Stimulated activated CD8-positive, alpha-beta memory T cell treated with anti-CD3 and anti-CD28 coated beads, Interleukin-7, amount 100 ng/mL, for 1 hour (primary cell): Measurements from ENCODE around the gene ZBTB38.

Experiments
- DNase-seq, 2 donors: peaks; one replicate each; pipeline ENCODE4 v3.0.0-alpha.2; 2020; ENCODE audit warnings: low read depth in 2 of 2

ZBTB38 gene

DNA sequence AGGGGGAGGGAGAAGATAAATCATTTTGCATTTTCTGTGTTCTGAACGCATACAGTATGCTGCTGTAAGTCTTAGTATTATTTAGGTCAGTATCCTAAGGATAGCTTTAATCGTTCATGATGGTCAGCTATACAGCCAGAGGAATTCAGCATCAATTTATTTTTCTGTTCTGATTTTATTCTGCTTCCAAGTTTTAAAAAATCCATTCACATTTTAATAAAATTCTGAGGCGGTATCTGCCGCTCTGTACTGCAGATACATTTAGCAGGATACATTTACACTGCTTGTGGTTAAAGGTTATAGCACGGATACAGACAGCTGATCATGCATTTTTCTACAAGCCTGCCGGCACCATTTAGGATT, 17.8 kb downstream of the ZBTB38 start:
- no peak for DNase-seq

DNA sequence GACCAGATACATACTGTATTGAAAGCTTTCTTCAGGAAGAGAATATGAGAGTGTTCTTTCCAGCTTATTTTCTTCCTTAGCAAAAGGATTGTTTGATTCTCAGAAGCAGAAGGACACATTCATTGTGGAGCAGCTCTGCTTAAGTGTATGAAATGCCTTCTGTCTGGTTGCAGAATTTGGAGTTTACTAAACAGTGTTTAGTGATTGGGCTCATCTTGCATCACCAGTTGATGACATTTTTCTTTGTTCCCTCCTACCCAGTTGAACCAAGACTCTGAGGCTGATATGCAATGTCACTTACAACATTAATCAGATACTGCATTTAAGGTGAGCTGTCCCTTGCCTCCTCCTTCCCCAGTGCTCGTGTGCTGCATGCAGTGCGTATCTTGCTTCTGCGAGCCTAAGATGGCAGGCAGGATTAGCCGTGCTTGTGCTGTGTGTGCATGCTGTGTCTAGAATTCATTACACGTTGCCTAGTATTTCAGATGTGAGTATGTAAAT, 18.4 kb downstream of the ZBTB38 start:
- no peak for DNase-seq

- DNase-seq, result no peak
These were observed 19.2 kb downstream of the ZBTB38 start for GRCh38 chr3:141387516-141387915.

- DNase-seq, result no peak
These were observed 20.1 kb downstream of the ZBTB38 start for GRCh38 chr3:141388395-141388794.

- no peak for DNase-seq
These were observed 20.7 kb downstream of the ZBTB38 start for GRCh38 chr3:141388823-141389621.

- no peak for DNase-seq
These were observed 21.4 kb downstream of the ZBTB38 start for GRCh38 chr3:141389703-141390102.

DNA sequence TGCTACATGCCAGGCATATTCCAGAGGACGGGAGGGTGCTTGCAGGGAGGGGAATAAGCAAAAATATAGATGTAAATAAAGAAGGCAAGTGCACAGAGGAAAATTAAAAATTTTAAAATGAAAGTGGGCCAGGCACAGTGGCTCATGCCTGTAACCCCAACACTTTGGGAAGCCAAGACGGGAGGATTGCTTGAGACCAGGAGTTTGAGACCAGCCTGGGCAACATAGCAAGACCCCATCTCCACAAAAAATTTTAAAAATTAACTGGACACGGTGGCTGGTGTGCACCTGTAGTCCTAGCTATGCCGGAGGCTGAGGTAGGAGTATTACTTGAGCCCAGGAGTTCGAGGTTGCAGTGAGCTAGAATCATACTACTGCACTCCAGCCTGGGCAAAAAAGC, 22.4 kb downstream of the ZBTB38 start:
- no peak for DNase-seq

- DNase-seq, result no peak
These were observed 23.1 kb downstream of the ZBTB38 start for GRCh38 chr3:141391298-141391990.

DNA sequence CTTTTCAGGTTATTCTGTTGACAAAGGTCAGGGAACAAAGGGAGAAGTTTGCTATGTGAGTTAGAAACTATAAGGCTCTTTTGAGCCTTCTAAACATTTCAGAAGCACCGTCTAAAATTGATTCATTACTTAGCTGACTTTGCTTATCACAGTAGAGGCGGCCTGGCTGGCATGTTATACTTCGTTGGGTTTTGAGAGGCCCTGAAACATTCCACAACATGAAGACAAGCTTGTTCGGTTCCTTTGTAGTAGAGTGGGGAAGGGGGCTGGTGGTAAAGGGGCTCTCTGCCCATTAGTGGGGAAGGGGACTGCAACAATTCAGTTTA, 23.6 kb downstream of the ZBTB38 start:
- no peak for DNase-seq

DNA sequence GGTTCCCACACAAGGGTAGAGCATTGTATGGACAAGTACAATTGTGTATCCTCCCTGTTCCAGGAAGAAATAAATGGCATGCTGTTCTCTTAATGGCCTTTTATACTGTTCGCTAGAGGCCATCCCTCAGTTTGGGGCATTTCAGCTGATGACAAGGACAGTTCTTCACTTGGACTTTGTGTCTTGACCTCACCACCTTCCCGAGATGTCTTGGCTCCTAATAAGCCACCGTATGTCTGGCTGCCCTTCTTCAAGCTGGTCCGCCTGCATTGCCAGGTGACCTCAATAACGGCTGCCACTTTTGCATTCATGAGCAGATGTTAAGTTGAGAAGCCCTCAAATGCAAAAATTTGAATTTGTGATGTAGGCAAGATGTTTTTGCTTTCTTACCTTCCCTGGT, 24.1 kb downstream of the ZBTB38 start:
- no peak for DNase-seq

- DNase-seq, result no peak
These were observed 24.8 kb downstream of the ZBTB38 start for GRCh38 chr3:141392897-141393734.

GRCh38 chr3:141393735-141394076, 25.4 kb downstream of the ZBTB38 start:
- no peak for DNase-seq

GRCh38 chr3:141394560-141394959, 26.3 kb downstream of the ZBTB38 start:
- no peak for DNase-seq

DNA sequence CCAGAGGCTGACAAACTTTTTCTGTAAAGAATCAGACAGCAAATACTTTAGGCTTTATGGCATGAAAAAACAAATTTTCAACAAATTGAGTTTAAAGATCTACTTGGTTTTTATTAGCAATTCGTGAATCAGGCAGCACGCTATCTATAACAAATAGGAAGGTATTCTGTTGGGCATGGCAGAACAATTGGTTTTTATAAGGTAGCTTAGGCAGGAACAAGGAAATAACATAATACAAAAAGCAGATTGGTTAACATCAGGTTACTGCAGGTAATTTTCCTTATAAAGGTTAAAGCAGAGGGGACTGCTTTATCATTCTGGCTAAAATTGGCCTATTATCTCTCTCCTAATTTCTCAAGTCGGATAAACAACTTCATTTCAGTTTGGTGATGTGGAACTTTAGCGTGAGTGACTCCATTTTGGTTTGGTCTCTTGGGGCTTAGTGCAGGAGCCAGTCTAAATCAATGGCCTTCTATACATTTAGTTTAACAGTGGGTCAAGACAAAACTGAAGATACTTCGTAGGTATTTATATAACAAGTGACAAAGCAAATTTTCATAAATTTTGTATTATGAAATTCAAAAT, 26.8 kb downstream of the ZBTB38 start:
- no peak for DNase-seq

DNA sequence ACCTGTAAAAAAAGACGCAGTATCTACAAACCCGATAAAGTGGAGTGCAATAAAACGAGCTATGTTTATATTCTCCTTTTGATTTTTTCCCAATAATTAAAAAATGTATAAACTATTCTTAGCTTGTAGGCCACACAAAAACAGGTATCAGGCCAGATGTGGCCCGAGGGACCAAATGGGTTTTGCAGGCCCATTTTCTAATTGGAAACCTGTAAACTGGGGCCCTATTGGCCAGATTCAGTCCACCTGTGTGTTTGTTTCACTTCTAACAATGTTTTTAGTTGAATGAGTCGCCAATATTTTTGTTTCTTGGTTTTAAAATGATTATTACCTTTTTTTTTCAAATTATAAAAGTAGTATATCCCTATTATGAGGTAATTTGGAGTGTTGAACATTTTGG, 29.7 kb downstream of the ZBTB38 start:
- no peak for DNase-seq

DNA sequence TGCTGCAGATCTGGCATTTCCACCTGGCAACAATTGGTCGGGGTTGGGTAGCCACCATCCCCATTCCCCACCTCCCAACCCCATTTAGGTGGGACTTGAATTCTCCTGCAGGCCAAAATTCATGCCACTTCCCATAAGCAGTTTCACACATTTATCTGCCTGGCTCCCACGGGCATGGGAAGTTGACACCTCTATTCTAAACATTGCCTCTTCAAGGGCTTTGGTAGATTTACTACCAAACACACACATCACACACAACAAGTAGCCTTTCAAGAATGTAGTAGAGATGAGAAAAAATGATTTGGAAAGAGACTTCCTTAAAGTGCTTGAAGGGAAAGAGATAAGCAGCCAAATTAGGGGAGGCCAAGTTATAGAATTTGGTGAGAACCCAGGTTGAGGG, 30.9 kb downstream of the ZBTB38 start:
- no peak for DNase-seq

- DNase-seq, result no peak
These were observed 32.0 kb downstream of the ZBTB38 start for GRCh38 chr3:141400073-141400971.

DNA sequence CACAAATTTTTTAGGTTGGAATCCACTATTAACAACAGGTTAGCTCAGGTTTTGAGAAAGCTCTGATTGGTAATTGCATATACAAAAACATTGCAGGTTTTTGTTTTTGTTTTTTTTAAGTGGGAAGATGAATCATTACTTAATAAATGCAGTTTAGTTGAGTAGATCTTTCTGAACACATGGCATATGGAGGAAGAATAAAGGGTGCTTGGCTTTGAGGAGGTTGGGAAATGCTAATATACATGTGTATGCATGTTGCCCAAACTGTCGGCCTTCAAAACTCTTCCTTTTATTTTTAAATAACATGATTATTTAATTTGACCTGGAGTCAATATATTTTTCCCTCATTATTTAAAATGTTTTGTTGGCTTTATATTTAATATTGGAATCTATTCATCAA, 32.8 kb downstream of the ZBTB38 start:
- DNase-seq, result no peak

DNA sequence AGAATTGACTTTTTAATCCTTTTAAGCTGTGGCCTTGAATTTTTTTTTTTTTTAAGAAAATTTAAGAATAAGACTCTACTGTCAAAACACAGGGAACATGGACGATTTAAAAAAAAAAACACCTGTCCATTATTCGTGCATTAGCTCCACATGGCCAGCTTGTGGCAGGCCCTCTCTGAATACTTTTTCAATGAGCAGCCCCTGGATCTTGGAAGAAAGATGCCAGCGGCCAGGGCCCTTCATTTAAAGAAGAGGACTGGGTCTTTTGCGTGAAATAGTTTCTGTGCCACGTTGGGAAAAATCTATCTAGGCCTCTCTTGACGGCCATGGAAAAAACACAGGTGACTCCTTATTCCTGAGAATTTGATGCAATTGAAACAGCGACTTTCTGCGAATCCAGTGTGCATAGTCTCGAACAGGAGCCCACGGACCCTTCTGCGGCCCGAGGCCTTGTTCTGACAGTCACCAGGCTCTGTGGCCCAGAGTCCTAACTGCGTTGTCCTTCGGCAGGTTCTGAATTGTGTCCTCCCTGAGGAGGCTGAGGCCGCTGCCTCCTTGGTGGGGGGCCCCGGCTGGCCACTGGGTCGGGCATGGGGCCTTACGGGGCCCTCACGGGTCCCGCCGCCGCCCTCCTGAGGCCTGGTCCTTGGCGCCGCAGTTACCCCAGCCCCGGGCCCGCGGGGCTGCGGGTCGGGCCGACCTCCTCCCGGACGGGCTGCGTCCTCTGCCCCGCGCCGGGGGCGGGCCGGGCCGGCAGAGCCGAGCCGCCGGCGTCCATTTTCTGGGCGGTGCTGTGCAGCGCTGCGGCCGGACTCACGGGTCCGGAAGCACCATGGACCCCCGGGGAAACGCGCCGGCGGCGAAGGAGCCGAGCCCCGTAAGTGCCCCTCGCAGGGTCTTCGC, 33.5 kb downstream of the ZBTB38 start:
- no peak for DNase-seq

GRCh38 chr3:141402476-141403171, 34.3 kb downstream of the ZBTB38 start:
- peak; percentile 9 to 23 for DNase-seq
